HUES6 (cell line): ENCODE measurements around the gene CR1L.
"Not testable (repeated sequence)": the region's sequence is repeated elsewhere in the genome, so short reads cannot be mapped to it uniquely, and the experiment has no call there.

Experiments used
- H3K27ac ChIP-seq: 2 replicates; pipeline ENCODE4 v1.7.0; 2013; ENCODE audit warnings: low read depth, mild to moderate bottlenecking, low read length, inconsistent platforms
- H3K27me3 ChIP-seq: 2 replicates; pipeline ENCODE4 v1.6.1; 2013; ENCODE audit warnings: low read length; ENCODE audit not compliant: control insufficient read depth, insufficient read depth
- H3K36me3 ChIP-seq: 2 replicates; pipeline ENCODE4 v1.6.1; 2013; ENCODE audit warnings: low read length; ENCODE audit not compliant: control insufficient read depth, insufficient read depth
- H3K4me1 ChIP-seq: 2 replicates; pipeline ENCODE4 v1.6.1; 2013; ENCODE audit warnings: low read length; ENCODE audit not compliant: control insufficient read depth, insufficient read depth
- H3K4me3 ChIP-seq: 2 replicates; pipeline ENCODE4 v1.5.1; 2013; ENCODE audit warnings: low read depth, low read length
- H3K9ac ChIP-seq: one replicate; pipeline ENCODE4 v1.6.1; 2013; ENCODE audit warnings: mild to moderate bottlenecking, low read length
- H3K9me3 ChIP-seq: 2 replicates; pipeline ENCODE4 v1.6.1; 2013; ENCODE audit warnings: low read depth, low read length; ENCODE audit not compliant: control insufficient read depth, insufficient read depth

Gene CR1L

DNA sequence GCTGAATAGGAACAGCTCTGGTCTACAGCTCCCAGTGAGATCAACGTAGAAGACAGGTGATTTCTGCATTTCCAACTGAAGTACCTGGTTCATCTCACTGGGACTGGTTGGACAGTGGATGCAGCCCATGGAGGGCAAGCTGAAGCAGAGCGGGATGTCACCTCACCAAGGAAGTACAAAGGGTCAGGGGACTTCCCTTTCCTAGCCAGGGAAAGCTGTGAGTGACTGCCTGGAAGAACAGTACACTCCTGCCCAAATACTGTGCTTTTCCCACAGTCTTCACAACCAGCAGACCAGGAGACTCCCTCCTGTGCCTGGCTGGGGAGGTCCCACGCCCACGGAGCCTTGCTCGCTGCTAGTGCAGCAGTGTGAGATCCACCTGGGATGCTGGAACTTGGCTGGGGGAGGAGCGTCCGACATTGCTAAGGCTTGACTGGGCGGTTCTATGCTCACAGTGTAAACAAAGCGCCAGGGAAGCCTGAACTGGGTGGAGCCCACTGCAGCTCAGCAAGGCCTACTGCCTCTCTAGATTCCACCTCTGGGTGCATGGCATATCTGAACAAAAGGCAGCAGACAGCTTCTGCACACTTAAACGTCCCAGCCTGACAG, 14.7 kb downstream of the CR1L start:
- H3K36me3 ChIP-seq: peaks cover 18% of the 10 kb centered on the region
- peaks cover 38% of the 10 kb centered on the region for H3K9me3 ChIP-seq
- H3K27me3 ChIP-seq: no peaks in the 10 kb centered on the region
- H3K4me1 ChIP-seq: no peaks in the 10 kb centered on the region
- no peak overlapping the region for H3K4me3 ChIP-seq
- H3K27ac ChIP-seq: no peak overlapping the region
- no peak overlapping the region for H3K9ac ChIP-seq

DNA sequence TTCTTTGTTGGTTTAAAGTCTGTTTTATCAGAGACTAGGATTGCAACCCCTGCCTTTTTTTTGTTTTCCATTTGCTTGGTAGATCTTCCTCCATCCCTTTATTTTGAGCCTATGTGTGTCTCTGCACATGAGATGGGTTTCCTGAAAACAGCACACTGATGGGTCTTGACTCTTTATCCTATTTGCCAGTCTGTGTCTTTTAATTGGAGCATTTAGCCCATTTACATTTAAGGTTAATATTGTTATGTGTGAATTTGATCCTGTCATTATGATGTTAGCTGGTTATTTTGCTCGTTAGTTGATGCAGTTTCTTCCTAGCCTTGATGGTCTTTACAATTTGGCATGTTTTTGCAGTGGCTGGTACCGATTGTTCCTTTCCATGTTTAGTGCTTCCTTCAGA, 16.5 kb downstream of the CR1L start:
- H3K4me1 ChIP-seq, H3K4me3 ChIP-seq, H3K27ac ChIP-seq, H3K27me3 ChIP-seq, H3K9ac ChIP-seq: not testable (repeated sequence)
- Histone ChIP-seq H3K36me3 (peaks cover 22% of the 10 kb centered on the region), H3K9me3 (peaks cover 48% of the 10 kb centered on the region)

DNA sequence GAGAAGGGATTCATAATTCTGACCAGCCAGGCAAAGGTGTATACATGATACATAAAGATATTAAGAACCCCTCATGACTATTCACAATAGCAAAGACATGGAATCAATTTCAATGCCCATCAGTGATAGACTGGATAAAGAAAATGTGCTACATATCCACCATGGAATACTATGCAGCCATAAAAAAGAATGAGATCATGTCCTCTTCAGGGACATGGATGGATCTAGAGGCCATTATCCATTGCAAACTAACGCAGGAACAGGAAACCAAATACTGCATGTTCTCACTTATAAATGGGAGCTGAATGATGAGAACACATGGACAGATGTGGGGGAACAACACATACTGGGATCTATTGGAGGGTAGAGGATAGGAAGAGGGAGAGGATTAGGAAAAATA, 21.4 kb downstream of the CR1L start:
- H3K4me1 ChIP-seq: peaks cover 25% of the 10 kb centered on the region
- H3K27me3 ChIP-seq: no peaks in the 10 kb centered on the region

DNA sequence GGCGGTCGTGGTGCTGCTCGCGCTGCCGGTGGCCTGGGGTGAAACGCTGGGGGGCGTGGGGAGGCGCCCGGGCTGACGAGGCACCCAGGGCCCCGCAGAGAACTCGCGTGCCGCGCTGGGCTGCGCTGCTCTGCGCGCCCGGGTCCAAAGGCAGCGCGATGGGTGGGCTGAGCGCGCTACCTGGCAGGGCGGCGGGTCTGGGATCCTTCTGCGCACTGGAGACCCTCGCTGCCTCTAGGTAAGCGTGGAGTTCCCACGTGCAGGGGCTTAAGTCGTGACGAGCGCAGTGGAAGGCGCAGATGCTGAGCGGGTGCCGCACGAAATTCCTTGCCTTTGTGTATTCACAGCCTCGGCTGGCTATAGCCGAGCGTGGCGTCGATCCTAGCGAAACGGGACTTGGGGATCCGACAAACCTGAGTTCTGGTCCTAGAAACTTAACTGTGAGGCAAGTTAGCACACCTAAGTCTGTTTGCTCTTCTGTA, 24.6 kb downstream of the CR1L start:
- H3K27ac ChIP-seq: no peak overlapping the region
- H3K4me3 ChIP-seq: peak overlapping the region; percentile 10; the same call in 1 of the 2 replicates
- H3K36me3 ChIP-seq: peaks cover 18% of the 10 kb centered on the region; the same call in 1 of the 2 replicates
- H3K9me3 ChIP-seq: peaks cover 22% of the 10 kb centered on the region
- H3K4me1 ChIP-seq: peaks cover 35% of the 10 kb centered on the region
- no peak overlapping the region for H3K9ac ChIP-seq
- H3K27me3 ChIP-seq: no peaks in the 10 kb centered on the region

More for the DNA sequence above, 21.4 kb downstream of the CR1L start:
- H3K4me3 ChIP-seq: no peak overlapping the region
- H3K36me3 ChIP-seq: peaks cover 21% of the 10 kb centered on the region; the same call in 1 of the 2 replicates
- H3K27ac ChIP-seq: no peak overlapping the region
- H3K9ac ChIP-seq: no peak overlapping the region
- H3K9me3 ChIP-seq: peaks cover 40% of the 10 kb centered on the region

DNA sequence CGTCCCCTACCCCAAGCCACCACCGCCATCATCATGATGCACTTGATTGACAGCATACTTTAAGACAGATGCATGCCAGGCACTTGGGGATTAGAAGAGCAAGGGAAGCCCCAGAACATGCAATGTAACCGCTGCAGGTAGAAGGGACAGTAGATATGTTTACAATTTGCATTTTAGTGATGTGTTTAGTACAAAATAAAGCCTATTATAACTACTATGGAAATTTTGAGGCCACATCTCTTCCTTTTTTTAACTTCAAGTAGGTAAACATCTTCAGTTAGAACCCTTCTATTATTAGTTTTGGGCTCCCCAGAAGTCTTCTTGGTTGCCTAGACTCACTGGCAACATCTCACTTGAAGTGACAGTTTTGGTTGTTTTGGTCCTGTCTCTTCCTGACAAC, 25.3 kb downstream of the CR1L start:
- Histone ChIP-seq H3K9me3 (peaks cover 18% of the 10 kb centered on the region), H3K36me3 (peaks cover 18% of the 10 kb centered on the region; the same call in 1 of the 2 replicates), H3K9ac (no peak overlapping the region), H3K27me3 (no peaks in the 10 kb centered on the region), H3K27ac (no peak overlapping the region), H3K4me3 (no peak overlapping the region), H3K4me1 (peaks cover 35% of the 10 kb centered on the region)

DNA sequence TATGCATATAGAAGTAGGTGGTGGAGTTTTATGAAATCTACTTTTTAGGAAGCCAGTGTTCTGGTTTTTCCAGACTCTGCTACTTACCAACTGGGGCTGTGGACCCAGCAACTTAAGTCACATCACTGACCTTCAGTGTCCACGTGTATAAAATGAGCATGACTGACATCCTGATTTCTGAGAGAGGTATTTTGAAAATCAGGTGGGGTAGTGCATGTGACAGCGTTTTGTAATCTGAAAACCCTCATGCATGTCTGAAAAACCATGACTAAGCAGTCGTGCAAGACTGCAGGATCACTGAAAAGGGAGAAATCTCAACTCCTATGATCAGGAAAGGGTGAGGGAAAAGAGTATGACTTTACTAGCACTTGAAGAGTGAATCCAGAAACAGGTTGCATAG, 26.1 kb downstream of the CR1L start:
- H3K36me3 ChIP-seq: peaks cover 12% of the 10 kb centered on the region; the same call in 1 of the 2 replicates
- no peak overlapping the region; the same call in 1 of the 2 replicates for H3K27ac ChIP-seq
- H3K4me1 ChIP-seq: peaks cover 35% of the 10 kb centered on the region
- no peak overlapping the region for H3K9ac ChIP-seq
- H3K9me3 ChIP-seq: peaks cover 14% of the 10 kb centered on the region
- H3K4me3 ChIP-seq: no peak overlapping the region
- no peaks in the 10 kb centered on the region for H3K27me3 ChIP-seq

DNA sequence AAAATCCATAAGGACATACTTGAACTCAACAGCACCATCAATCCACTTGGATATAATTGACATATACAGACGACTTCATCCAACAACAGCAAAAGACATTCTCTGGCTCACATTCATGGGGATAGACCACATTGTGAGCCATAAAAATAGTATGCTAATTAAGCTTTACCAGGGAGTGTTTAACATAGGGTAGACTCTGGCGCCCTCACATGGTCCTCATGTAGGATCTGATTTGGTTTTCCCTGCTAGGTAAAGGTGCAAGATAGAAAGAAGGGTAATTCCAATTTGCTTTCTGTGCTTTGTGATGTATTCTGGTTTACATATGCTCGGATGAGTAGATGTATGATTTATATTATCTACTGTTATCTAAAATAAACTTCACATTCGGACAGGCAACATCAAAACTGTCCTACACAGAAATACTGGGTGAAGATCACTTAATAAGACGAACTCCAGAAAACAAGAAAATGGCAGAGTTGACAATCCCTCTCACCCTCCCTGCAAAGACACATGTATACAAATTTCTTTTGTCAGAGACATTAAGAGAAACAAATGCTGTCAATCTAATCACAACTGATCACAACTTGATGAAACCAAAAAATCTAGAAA, 27.7 kb downstream of the CR1L start:
- Histone ChIP-seq H3K9me3 (peaks cover 10% of the 10 kb centered on the region), H3K9ac (no peak overlapping the region), H3K36me3 (peaks cover 4% of the 10 kb centered on the region; the same call in 1 of the 2 replicates), H3K4me3 (no peak overlapping the region), H3K27ac (no peak overlapping the region), H3K27me3 (no peaks in the 10 kb centered on the region), H3K4me1 (peaks cover 35% of the 10 kb centered on the region)

DNA sequence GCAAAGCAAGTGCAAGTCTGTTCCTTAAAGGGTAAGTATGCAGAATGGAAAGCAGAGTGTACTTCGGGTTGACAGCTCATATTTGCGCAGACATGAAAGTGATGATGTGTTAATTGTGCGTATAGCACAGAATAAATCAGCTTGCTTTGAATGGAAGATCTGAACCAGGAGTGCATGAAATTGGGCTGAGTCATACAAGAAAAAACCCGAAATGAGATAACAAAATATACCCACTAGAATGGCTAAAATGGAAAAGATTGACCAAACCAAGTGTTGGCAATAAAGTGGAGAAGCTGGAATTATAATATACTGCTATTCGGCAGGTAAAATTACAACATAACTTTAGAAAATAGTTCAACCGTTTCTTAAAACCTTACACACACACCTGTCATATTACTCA, 28.5 kb downstream of the CR1L start:
- no peak overlapping the region for H3K9ac ChIP-seq
- H3K27me3 ChIP-seq: no peaks in the 10 kb centered on the region
- peaks cover 10% of the 10 kb centered on the region for H3K36me3 ChIP-seq
- peaks cover 10% of the 10 kb centered on the region for H3K9me3 ChIP-seq
- H3K4me1 ChIP-seq: peaks cover 34% of the 10 kb centered on the region
- H3K27ac ChIP-seq: no peak overlapping the region
- no peak overlapping the region for H3K4me3 ChIP-seq

DNA sequence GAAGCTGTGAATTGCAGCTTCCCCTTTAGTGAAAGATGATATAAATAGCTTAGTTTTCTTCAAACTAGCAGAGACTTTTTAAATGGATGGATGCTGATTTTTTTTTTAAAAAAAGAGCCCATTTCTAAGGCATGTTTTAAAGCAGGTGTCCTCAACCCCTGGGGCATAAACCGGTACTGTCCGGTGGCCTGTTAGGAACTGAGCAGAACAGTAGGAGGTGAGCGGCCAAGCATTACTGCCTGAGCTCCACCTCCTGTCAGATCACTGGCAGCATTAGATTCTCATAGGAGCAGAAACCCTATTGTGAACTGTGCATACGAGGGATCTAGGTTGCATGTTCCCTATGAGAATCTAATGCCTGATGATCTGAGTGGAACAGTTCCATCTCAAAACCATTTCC, 31.2 kb downstream of the CR1L start:
- Histone ChIP-seq H3K4me1 (peaks cover 12% of the 10 kb centered on the region), H3K9ac (no peak overlapping the region), H3K27ac (no peak overlapping the region), H3K27me3 (no peaks in the 10 kb centered on the region), H3K9me3 (peaks cover 10% of the 10 kb centered on the region), H3K4me3 (no peak overlapping the region), H3K36me3 (peaks cover 29% of the 10 kb centered on the region)

DNA sequence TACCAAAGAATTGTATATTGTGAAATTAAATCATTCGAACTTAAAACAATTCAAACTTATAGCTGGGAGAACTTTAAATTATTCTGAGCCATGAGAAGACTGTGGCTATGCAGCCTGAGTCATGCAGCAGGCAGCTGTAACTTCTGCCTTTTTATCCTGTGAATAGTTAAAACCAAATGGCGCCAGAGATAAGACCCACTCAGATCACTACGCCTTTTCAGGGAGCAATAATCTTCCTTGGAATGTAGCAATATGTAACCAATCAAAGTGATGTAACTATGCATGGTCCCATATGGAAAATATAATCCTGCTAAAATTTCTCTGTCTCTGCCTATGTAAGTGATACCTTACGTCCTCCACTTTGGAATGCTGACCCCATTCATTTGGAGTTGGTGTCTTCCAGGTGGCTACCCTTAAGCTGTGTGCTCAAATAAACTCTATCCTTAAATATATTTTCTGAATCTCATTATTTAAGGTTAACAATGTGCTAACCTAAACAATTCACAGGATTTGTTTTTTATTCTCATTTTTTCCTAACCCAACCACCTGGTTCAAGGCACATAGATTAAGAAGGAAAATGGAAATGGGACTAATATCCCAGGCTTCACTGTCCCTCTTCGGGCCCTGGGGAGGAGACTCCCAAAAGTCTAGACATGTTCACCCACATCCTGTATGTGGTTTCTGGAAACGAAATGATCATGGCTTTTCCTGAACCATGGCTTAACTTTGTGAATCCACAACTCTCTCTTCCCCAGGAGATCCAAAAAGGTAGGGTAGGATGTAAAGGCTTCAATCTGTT, 35.9 kb downstream of the CR1L start:
- not testable (repeated sequence) for H3K4me1 ChIP-seq, H3K9ac ChIP-seq, H3K27me3 ChIP-seq, H3K27ac ChIP-seq, H3K4me3 ChIP-seq, H3K9me3 ChIP-seq
- H3K36me3 ChIP-seq: peaks cover 42% of the 10 kb centered on the region

DNA sequence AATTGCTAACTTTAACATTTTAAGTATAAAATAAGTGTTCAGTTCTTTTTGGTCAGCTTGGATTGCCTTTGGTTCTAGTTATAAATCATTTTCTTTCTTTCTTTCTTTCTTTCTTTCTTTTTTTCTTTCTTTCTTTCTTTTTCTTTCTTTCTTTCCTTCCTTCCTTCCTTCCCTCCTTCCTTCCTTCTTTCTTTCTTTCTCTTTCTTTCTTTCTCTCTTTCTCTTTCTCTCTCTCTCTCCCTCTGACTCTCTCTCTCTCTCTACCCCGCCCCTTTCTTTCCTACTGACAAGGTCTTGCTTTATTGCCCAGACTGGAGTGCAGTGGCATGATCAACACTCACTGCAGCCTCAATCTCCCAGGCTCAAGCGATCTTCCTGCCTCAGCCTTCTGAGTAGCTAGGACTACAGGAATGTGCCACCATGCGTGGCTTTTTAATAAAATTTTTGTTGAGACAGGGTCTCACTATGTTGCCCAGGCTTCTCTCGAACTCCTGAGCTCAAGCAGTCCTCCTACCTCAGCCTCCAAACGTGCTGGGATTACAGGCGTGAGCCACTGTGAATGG, 38.0 kb downstream of the CR1L start:
- H3K4me1 ChIP-seq, H3K9ac ChIP-seq, H3K27me3 ChIP-seq, H3K4me3 ChIP-seq, H3K9me3 ChIP-seq, H3K27ac ChIP-seq: not testable (repeated sequence)
- peaks cover 41% of the 10 kb centered on the region for H3K36me3 ChIP-seq
